ENCODE data around the gene HPGDS. TPM values are rescaled to one million over a fixed set of nuclear protein-coding genes. Genes with fewer than 3 reads are reported as not detected.

HPGDS gene
- polyA plus RNA-seq, 1 donor (not counting 4 experiments of a cell fraction or from before 2014, with no cell fraction given) = not detected

DNA sequence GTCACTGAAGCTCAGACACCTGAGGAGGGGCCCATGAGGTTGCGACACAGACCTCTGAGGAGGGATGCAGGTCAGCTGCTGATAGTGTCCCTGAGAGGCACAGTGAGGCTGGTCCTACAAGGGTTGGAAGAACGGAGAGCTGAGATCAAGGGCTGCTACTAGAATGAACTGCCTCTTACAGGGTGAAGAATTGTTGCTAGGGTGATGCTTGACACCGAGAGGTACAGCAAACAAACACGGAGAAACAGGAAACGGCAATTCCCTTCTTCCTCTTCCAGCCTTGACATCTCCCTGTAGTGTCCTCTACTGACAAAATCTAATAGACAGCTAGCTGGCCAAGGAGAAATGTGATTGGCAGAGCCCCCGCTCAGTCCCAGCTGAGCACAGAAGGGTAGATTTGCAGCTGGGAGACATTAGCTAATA, 11.8 kb upstream of the HPGDS start:
- Histone ChIP-seq H3K4me3 (ENCODE audit: control insufficient read depth in 2 of 3, extremely low read depth in 1 of 3, insufficient read depth in 2 of 3, low read depth in 1 of 3, low read length in 3 of 3) (no peak overlapping the region), H3K36me3 (ENCODE audit: control insufficient read depth in 2 of 2, extremely low read depth in 1 of 2, insufficient read depth in 2 of 2, low read length in 2 of 2) (no peaks in the 10 kb centered on the region), H3K27ac (ENCODE audit: control insufficient read depth, insufficient read depth, low read length) (no peak overlapping the region), H3K9me1 (ENCODE audit: control insufficient read depth, extremely low read depth, insufficient read depth, low read length) (no peaks in the 10 kb centered on the region), H2AFZ (ENCODE audit: control insufficient read depth, low read length) (no peak overlapping the region), H3K9me3 (ENCODE audit: control insufficient read depth, low read depth, low read length) (no peaks in the 10 kb centered on the region), H3K4me2 (ENCODE audit: control insufficient read depth, extremely low read depth, insufficient read depth, low read depth, low read length) (no peak overlapping the region), H3K4me1 (ENCODE audit: control insufficient read depth, extremely low read depth, insufficient read depth, low read length) (no peaks in the 10 kb centered on the region), H3K27me3 (ENCODE audit: control insufficient read depth, extremely low read depth, insufficient read depth, low read length) (peaks cover 4% of the 10 kb centered on the region), H4K20me1 (ENCODE audit: control insufficient read depth, extremely low read depth, insufficient read depth, low read length) (no peaks in the 10 kb centered on the region), H3K79me2 (ENCODE audit: control insufficient read depth, insufficient read depth, low read length) (no peaks in the 10 kb centered on the region), H3K9ac (ENCODE audit: control insufficient read depth, extremely low read depth, insufficient read depth, low read length) (no peak overlapping the region)
- dilution Hi-C loops (cut with MboI; ENCODE audit: extremely low pct_ligation_motif_present, low sequenced_read_pairs) = no loop called here
- FAIRE-seq (no peak), DNase-seq (ENCODE audit: low read depth, low spot score) (no peak)
- TF ChIP-seq, protein P1, sequence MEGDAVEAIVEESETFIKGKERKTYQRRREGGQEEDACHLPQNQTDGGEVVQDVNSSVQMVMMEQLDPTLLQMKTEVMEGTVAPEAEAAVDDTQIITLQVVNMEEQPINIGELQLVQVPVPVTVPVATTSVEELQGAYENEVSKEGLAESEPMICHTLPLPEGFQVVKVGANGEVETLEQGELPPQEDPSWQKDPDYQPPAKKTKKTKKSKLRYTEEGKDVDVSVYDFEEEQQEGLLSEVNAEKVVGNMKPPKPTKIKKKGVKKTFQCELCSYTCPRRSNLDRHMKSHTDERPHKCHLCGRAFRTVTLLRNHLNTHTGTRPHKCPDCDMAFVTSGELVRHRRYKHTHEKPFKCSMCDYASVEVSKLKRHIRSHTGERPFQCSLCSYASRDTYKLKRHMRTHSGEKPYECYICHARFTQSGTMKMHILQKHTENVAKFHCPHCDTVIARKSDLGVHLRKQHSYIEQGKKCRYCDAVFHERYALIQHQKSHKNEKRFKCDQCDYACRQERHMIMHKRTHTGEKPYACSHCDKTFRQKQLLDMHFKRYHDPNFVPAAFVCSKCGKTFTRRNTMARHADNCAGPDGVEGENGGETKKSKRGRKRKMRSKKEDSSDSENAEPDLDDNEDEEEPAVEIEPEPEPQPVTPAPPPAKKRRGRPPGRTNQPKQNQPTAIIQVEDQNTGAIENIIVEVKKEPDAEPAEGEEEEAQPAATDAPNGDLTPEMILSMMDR (optimal IDR thresholded peaks at IDR 0.05 in 1 of 3, IDR thresholded peaks at IDR 0.05 in 1 of 3, conservative IDR thresholded peaks at IDR 0.05 in 1 of 3; ENCODE audit: extremely low read depth in 1 of 3, insufficient read depth in 2 of 3, low read length in 3 of 3) = no peak
- no peak for TF ChIP-seq EZH2 (IDR thresholded peaks at IDR 0.05; ENCODE audit: low read length)

DNA sequence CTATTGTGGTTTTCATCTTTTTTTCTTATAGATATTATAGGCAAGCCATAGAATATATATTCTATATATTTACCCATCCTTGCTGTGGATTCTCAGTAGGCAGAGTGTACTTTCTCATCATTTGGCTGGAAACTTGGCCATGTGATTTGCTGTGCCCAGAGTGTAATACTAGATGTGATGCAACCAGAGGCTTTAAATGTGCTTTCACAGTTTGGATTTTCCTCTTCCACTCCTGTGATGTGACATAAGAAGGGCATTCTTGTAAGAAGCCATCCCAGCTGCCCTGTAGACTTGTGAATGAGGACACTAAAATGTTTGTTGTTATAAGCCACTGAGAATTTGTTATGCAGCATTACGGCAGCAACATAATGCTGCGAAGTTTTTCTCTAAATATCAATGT, 10.4 kb upstream of the HPGDS start:
- Histone ChIP-seq H3K9ac (ENCODE audit: control insufficient read depth, extremely low read depth, insufficient read depth, low read length) (no peak overlapping the region), H3K27me3 (ENCODE audit: control insufficient read depth, extremely low read depth, insufficient read depth, low read length) (peaks cover 4% of the 10 kb centered on the region), H3K9me3 (ENCODE audit: control insufficient read depth, low read depth, low read length) (no peaks in the 10 kb centered on the region), H2AFZ (ENCODE audit: control insufficient read depth, low read length) (no peak overlapping the region), H3K4me2 (ENCODE audit: control insufficient read depth, extremely low read depth, insufficient read depth, low read depth, low read length) (no peak overlapping the region), H3K79me2 (ENCODE audit: control insufficient read depth, insufficient read depth, low read length) (no peaks in the 10 kb centered on the region), H4K20me1 (ENCODE audit: control insufficient read depth, extremely low read depth, insufficient read depth, low read length) (no peaks in the 10 kb centered on the region), H3K4me3 (ENCODE audit: control insufficient read depth in 2 of 3, extremely low read depth in 1 of 3, insufficient read depth in 2 of 3, low read depth in 1 of 3, low read length in 3 of 3) (no peak overlapping the region), H3K4me1 (ENCODE audit: control insufficient read depth, extremely low read depth, insufficient read depth, low read length) (no peaks in the 10 kb centered on the region), H3K36me3 (ENCODE audit: control insufficient read depth in 2 of 2, extremely low read depth in 1 of 2, insufficient read depth in 2 of 2, low read length in 2 of 2) (no peaks in the 10 kb centered on the region), H3K27ac (ENCODE audit: control insufficient read depth, insufficient read depth, low read length) (no peak overlapping the region), H3K9me1 (ENCODE audit: control insufficient read depth, extremely low read depth, insufficient read depth, low read length) (no peaks in the 10 kb centered on the region)
- DNase-seq (ENCODE audit: low read depth, low spot score) = no peak
- FAIRE-seq = no peak
- dilution Hi-C loops (cut with MboI; ENCODE audit: extremely low pct_ligation_motif_present, low sequenced_read_pairs) = no loop called here
- TF ChIP-seq, protein P1 (optimal IDR thresholded peaks at IDR 0.05 in 1 of 3, IDR thresholded peaks at IDR 0.05 in 1 of 3, conservative IDR thresholded peaks at IDR 0.05 in 1 of 3; ENCODE audit: extremely low read depth in 1 of 3, insufficient read depth in 2 of 3, low read length in 3 of 3) = no peak
- no peak for TF ChIP-seq EZH2 (IDR thresholded peaks at IDR 0.05; ENCODE audit: low read length)

Measured in keratinocyte (primary cell).